Activated naive CD8-positive, alpha-beta T cell (primary cell): Measurements from ENCODE around the gene TMEM63C.

Source experiments
- H3K27ac Mint-ChIP-seq: one replicate; pipeline ENCODE4 v1.8.0; 2021; ENCODE audit warnings: mixed read lengths
- H3K27me3 Mint-ChIP-seq: one replicate; pipeline ENCODE4 v1.8.0; 2021; ENCODE audit warnings: mixed read lengths
- H3K36me3 Mint-ChIP-seq: one replicate; pipeline ENCODE4 v1.8.0; 2021; ENCODE audit warnings: mixed read lengths
- H3K4me1 Mint-ChIP-seq: one replicate; pipeline ENCODE4 v1.8.0; 2021; ENCODE audit warnings: low read depth, mixed read lengths
- H3K4me3 Mint-ChIP-seq: one replicate; pipeline ENCODE4 v1.8.0; 2021; ENCODE audit warnings: mild to moderate bottlenecking, mixed read lengths
- H3K9me3 Mint-ChIP-seq: one replicate; pipeline ENCODE4 v1.8.0; 2021; ENCODE audit warnings: low read depth, mixed read lengths

TMEM63C gene

GRCh38 chr14:77260199-77260598 lies 78.6 kb downstream of the TMEM63C start:
- no peaks in the 10 kb centered on the region for H3K4me1 Mint-ChIP-seq
- no peak overlapping the region for H3K27ac Mint-ChIP-seq
- H3K9me3 Mint-ChIP-seq: no peaks in the 10 kb centered on the region
- H3K4me3 Mint-ChIP-seq: no peak overlapping the region
- no peaks in the 10 kb centered on the region for H3K27me3 Mint-ChIP-seq
- no peaks in the 10 kb centered on the region for H3K36me3 Mint-ChIP-seq

DNA sequence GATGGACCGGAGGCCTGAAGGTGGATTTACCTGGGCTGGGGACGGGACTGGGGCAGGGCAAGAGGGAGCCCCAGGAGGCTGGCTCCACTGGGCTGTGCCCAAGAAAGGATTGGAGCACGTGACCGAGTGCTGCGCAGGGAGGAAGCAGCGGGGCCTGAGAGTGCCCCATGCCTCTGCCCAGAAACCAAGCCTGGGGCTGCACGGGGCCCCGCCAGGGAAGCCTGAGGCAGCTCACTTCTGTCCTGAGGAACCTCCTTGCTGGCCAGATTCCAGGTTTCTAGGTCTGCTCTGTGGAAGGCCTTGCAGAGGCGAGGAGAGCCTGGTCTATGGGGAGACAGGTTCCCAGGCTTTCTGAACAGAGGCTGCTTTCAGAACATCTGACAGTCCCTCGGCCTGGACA lies 79.0 kb downstream of the TMEM63C start:
- no peaks in the 10 kb centered on the region for H3K36me3 Mint-ChIP-seq
- H3K9me3 Mint-ChIP-seq: no peaks in the 10 kb centered on the region
- no peak overlapping the region for H3K27ac Mint-ChIP-seq
- no peaks in the 10 kb centered on the region for H3K27me3 Mint-ChIP-seq
- no peaks in the 10 kb centered on the region for H3K4me1 Mint-ChIP-seq
- H3K4me3 Mint-ChIP-seq: no peak overlapping the region

DNA sequence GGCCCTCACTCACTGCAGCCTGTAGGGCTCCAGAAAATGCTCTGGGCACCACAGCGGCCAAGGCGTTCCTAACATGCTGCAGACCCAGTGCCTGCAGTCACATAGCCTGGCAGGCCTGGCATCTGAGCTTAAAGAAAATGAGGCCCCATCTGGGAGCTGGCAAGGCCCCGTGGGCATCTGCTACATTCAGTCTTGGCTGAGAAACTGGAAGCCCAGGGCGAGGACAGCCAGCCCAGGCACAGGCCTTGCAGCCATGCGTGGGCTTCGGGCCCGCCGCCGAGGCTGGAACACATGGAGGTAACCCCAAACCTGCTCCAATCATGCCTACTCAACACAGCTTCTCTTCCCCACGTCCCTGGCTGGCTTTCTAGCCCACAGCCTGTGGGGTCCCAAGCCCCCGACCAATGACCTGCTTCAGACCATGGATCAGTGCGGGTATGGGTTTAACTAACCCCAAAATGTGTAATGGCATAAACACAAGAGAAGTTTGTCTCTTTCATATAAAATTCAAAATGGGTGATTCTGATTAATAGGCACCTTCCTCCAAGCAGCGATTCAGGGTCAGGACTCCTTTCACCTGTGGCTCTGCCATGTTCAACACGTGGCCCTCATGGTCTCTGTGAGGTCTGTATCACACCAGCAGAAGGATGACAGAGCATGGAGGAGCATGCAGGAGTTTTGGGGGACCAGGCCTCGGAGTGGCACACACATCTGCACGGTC lies 83.0 kb downstream of the TMEM63C start:
- Mint-ChIP-seq H3K4me1 (peaks cover 2% of the 10 kb centered on the region), H3K36me3 (no peaks in the 10 kb centered on the region), H3K4me3 (no peak overlapping the region), H3K27ac (no peak overlapping the region), H3K9me3 (no peaks in the 10 kb centered on the region), H3K27me3 (peaks cover 2% of the 10 kb centered on the region)

- Mint-ChIP-seq H3K27ac (no peak overlapping the region), H3K4me3 (no peak overlapping the region), H3K4me1 (peaks cover 4% of the 10 kb centered on the region), H3K9me3 (no peaks in the 10 kb centered on the region), H3K36me3 (no peaks in the 10 kb centered on the region), H3K27me3 (peaks cover 5% of the 10 kb centered on the region)
These were observed 83.6 kb downstream of the TMEM63C start for GRCh38 chr14:77265187-77265515.

GRCh38 chr14:77265561-77266335 lies 84.2 kb downstream of the TMEM63C start:
- Mint-ChIP-seq H3K9me3 (no peaks in the 10 kb centered on the region), H3K36me3 (no peaks in the 10 kb centered on the region), H3K4me3 (no peak overlapping the region), H3K27ac (no peak overlapping the region), H3K27me3 (peaks cover 5% of the 10 kb centered on the region), H3K4me1 (peaks cover 4% of the 10 kb centered on the region)

- H3K27me3 Mint-ChIP-seq: peaks cover 6% of the 10 kb centered on the region
- H3K4me1 Mint-ChIP-seq: peaks cover 4% of the 10 kb centered on the region
- no peaks in the 10 kb centered on the region for H3K36me3 Mint-ChIP-seq
- H3K27ac Mint-ChIP-seq: no peak overlapping the region
- H3K9me3 Mint-ChIP-seq: no peaks in the 10 kb centered on the region
- H3K4me3 Mint-ChIP-seq: no peak overlapping the region
These were observed 84.7 kb downstream of the TMEM63C start for GRCh38 chr14:77266336-77266735.

- no peaks in the 10 kb centered on the region for H3K9me3 Mint-ChIP-seq
- H3K4me3 Mint-ChIP-seq: no peak overlapping the region
- peaks cover 4% of the 10 kb centered on the region for H3K4me1 Mint-ChIP-seq
- H3K27ac Mint-ChIP-seq: no peak overlapping the region
- H3K27me3 Mint-ChIP-seq: peaks cover 13% of the 10 kb centered on the region
- H3K36me3 Mint-ChIP-seq: no peaks in the 10 kb centered on the region
These were observed 86.5 kb downstream of the TMEM63C start for GRCh38 chr14:77267937-77268699.

GRCh38 chr14:77268989-77269600 lies 87.5 kb downstream of the TMEM63C start:
- Mint-ChIP-seq H3K36me3 (no peaks in the 10 kb centered on the region), H3K9me3 (no peaks in the 10 kb centered on the region), H3K4me1 (peaks cover 4% of the 10 kb centered on the region), H3K27ac (no peak overlapping the region), H3K4me3 (no peak overlapping the region), H3K27me3 (peaks cover 13% of the 10 kb centered on the region)

DNA sequence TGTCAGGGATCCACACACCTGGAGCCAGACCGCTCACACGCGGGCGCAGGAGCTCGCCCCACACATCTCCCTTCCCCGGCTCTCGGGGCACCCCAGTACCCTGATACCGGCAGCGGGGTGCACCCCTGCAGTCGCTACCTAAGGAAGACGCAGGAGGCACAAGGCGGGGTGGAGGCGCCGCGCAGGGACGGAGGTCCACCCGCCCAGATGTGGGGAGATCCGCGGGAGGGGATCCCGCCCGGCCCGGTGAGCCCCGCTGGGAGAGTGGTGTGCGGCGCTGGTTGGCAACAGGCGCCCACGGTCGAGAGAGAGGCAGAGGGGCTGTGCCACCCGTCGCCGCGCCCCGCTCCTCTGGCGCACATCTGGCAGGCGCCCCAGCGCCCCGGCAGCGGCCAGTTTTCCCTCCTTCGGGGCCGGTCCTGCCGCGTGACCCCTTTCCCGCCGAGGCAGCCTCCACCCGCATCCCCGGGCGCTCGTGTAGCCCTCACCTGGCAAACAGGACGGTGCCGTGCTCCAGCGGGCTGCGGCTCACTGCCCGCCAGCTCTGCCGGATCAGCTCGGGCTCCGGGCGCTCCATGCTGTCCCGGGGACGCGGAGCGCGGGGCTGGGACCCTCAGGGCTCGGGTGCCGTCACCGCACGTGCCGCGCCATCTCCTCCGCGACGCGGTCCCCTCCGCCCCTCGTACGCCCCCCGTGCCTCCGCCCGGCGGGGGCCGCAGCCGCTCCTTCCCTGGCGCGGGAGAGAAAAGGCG lies 88.9 kb downstream of the TMEM63C start:
- no peaks in the 10 kb centered on the region for H3K36me3 Mint-ChIP-seq
- H3K27ac Mint-ChIP-seq: no peak overlapping the region
- peaks cover 4% of the 10 kb centered on the region for H3K4me1 Mint-ChIP-seq
- H3K9me3 Mint-ChIP-seq: no peaks in the 10 kb centered on the region
- H3K27me3 Mint-ChIP-seq: peaks cover 13% of the 10 kb centered on the region
- H3K4me3 Mint-ChIP-seq: no peak overlapping the region

DNA sequence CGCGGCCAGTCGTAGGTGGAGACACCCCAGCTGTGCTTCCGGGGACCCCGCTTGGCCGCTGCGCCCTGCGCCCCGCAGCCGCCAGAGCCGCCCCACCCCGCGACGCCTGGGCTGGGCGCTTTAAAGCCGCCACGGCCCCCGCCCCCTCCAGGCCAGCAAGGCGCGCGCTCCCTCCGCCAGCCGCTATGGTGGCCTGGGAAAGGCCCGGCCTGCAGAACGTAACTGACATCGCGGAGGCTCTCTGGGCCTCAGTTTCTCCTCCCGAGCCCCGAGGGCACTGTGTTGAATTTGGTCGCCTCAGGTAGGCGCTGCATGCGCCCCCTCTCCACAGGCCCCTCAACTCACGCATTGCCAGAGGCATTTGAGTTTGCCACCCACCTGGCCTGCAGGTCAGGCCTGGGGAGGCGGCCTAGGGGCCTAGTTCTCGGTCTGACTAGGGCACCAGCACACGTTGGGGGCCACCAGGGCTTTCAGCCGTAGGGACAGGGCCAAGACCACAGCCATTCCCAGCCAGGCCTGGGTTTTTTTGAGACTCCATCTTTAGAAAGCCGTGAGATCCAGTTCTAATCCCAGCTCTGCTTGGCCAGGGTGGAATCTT lies 89.6 kb downstream of the TMEM63C start, which contains the start of gene NGB:
Gene NGB, minus strand, starts transcription at position 94 of the 598 bp plus-strand sequence. CDS start 269 bp downstream, outside the sequence.
- H3K9me3 Mint-ChIP-seq: no peaks in the 10 kb centered on the region
- no peaks in the 10 kb centered on the region for H3K36me3 Mint-ChIP-seq
- H3K27me3 Mint-ChIP-seq: peaks cover 13% of the 10 kb centered on the region
- peaks cover 4% of the 10 kb centered on the region for H3K4me1 Mint-ChIP-seq
- no peak within 1 kb of the TSS for H3K4me3 Mint-ChIP-seq
- no peak within 1 kb of the TSS for H3K27ac Mint-ChIP-seq

GRCh38 chr14:77272261-77272660 lies 90.7 kb downstream of the TMEM63C start:
- H3K4me3 Mint-ChIP-seq: no peak overlapping the region

DNA sequence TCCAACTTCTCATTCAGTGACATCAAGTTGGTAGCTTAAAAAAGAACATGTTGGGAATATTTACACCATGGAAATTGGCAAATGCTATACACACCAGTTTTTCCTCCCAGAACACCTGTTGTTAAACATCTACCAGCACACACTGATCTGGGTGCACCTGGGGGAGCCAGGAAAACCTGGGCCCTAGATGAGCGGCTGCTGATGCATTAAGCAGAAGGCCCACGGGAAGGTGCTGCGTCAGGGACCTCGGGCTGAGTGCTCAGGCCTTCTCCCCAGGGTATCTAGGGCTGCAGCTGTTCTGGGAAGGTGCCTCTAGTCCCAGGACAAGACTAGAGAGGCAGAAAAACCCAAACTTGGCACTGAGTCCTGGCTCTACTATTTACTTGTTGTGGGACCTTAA lies 92.2 kb downstream of the TMEM63C start:
- no peak overlapping the region for H3K27ac Mint-ChIP-seq
- H3K4me1 Mint-ChIP-seq: peaks cover 2% of the 10 kb centered on the region
- no peaks in the 10 kb centered on the region for H3K9me3 Mint-ChIP-seq
- no peak overlapping the region for H3K4me3 Mint-ChIP-seq
- no peaks in the 10 kb centered on the region for H3K36me3 Mint-ChIP-seq
- H3K27me3 Mint-ChIP-seq: peaks cover 11% of the 10 kb centered on the region

More at GRCh38 chr14:77272261-77272660, 90.7 kb downstream of the TMEM63C start:
- H3K4me1 Mint-ChIP-seq: peaks cover 4% of the 10 kb centered on the region
- H3K9me3 Mint-ChIP-seq: no peaks in the 10 kb centered on the region
- H3K36me3 Mint-ChIP-seq: no peaks in the 10 kb centered on the region
- peaks cover 13% of the 10 kb centered on the region for H3K27me3 Mint-ChIP-seq
- H3K27ac Mint-ChIP-seq: no peak overlapping the region

DNA sequence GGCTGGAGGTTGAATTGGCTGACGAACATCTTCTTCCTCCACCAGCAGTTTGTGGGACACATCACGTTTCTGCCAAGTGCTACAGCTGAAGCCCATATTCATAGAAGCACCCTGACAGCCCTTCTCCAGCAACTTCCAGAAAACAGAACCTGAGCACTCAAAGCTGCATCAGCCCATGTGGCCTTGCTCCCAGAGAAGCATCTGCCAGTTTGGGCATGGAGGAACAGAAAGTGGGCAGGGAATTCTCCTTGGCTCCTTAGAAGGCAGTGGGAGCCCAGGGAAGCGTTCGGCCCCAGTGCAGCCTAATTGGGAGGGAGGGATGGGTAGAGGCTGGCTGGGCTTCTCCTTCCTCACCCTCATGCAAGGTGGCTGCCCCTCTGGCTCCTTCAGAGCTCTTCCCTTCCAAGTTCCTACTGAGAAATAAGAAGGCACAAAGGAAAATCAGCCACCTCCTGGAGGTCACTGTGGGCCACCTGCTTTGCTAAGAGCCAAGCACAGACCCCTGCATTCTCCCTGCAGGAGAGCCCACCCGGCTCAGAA lies 93.5 kb downstream of the TMEM63C start:
- Mint-ChIP-seq H3K9me3 (no peaks in the 10 kb centered on the region), H3K4me3 (no peak overlapping the region), H3K27me3 (peaks cover 8% of the 10 kb centered on the region), H3K36me3 (no peaks in the 10 kb centered on the region), H3K27ac (no peak overlapping the region), H3K4me1 (no peaks in the 10 kb centered on the region)

- Mint-ChIP-seq H3K27me3 (peaks cover 8% of the 10 kb centered on the region), H3K27ac (no peak overlapping the region), H3K9me3 (no peaks in the 10 kb centered on the region), H3K4me1 (no peaks in the 10 kb centered on the region), H3K4me3 (no peak overlapping the region), H3K36me3 (no peaks in the 10 kb centered on the region)
These were observed 94.0 kb downstream of the TMEM63C start for GRCh38 chr14:77275601-77276017.
